IMR-90 (cell line): ENCODE results near the gene HMGCR. TPM values are rescaled to one million over a fixed set of nuclear protein-coding genes. Genes with fewer than 3 reads are reported as not detected.
"Not testable (repeated sequence)": the region's sequence is repeated elsewhere in the genome, so short reads cannot be mapped to it uniquely, and the experiment has no call there.

Source experiments
- ATAC-seq: fragments of 200-7000 bp; cut with Tn5 transposase; 2 replicates; pipeline ENCODE4 v1.9.1; 2020; ENCODE audit warnings: low read depth, mild to moderate bottlenecking, moderate library complexity
- BruUV-seq: library from RNA; stranded (reverse); fragments of 400-500 nt; replicated peaks from 2 replicates; lab custom pipeline; 2021; lab: Mats Ljungman, UMichigan
- CTCF ChIA-PET: fragments of 300-600 bp; formaldehyde crosslinking; extraction: SDS; loops from one replicate; lab custom pipeline; 2021; ENCODE audit warnings: antibody characterized with exemption; lab: Yijun Ruan, JAX
- POLR2A ChIA-PET: fragments of 300-600 bp; sonication (Branson Sonifier 250); formaldehyde crosslinking; loops from one replicate; lab custom pipeline; 2022; ENCODE audit warnings: antibody characterized with exemption; ENCODE audit not compliant: unreplicated experiment; lab: Charles Lee
- DNase-seq: peaks from one replicate; pipeline ENCODE4 v3.0.0; 2013
- H2AFZ ChIP-seq: replicated peaks from 2 replicates; pipeline ENCODE3; 2013; ENCODE audit warnings: low read length, mild to moderate bottlenecking; ENCODE audit not compliant: poor library complexity
- H2AK5ac ChIP-seq: 2 replicates; pipeline ENCODE4 v1.6.1; 2013; ENCODE audit warnings: low read depth, low read length, inconsistent platforms
- H2AK9ac ChIP-seq: replicated peaks from 2 replicates; pipeline ENCODE3; 2013; ENCODE audit warnings: mild to moderate bottlenecking, low read depth, low read length, moderate library complexity; ENCODE audit not compliant: poor library complexity
- H2BK120ac ChIP-seq: 2 replicates; pipeline ENCODE4 v1.6.1; 2013; ENCODE audit warnings: low read depth, low read length, inconsistent platforms
- H2BK15ac ChIP-seq: 3 replicates; pipeline ENCODE4 v1.6.1; 2013; ENCODE audit warnings: low read depth, low read length, inconsistent platforms
- H2BK20ac ChIP-seq: 2 replicates; pipeline ENCODE4 v1.6.1; 2013; ENCODE audit warnings: low read depth, mild to moderate bottlenecking, inconsistent platforms, low read length, moderate library complexity
- H2BK5ac ChIP-seq: 2 replicates; pipeline ENCODE4 v1.6.1; 2013; ENCODE audit warnings: mild to moderate bottlenecking, low read depth, low read length, inconsistent platforms; ENCODE audit not compliant: poor library complexity, severe bottlenecking
- H3K14ac ChIP-seq: replicated peaks from 2 replicates; pipeline ENCODE4 v1.6.1; 2013; ENCODE audit warnings: low read depth, low read length, inconsistent platforms
- H3K18ac ChIP-seq: 2 replicates; pipeline ENCODE4 v1.6.1; 2013; ENCODE audit warnings: low read depth, low read length, control low read depth
- H3K23ac ChIP-seq: 2 replicates; pipeline ENCODE4 v1.6.1; 2013; ENCODE audit warnings: low read depth, low read length, inconsistent platforms
- H3K27ac ChIP-seq: 2 replicates; pipeline ENCODE4 v1.5.1; 2013; ENCODE audit warnings: mild to moderate bottlenecking, control low read depth, low read length; ENCODE audit not compliant: insufficient read depth
- H3K27me3 ChIP-seq: 2 replicates; pipeline ENCODE4 v1.6.1; 2013; ENCODE audit warnings: low read length; ENCODE audit not compliant: control insufficient read depth, insufficient read depth
- H3K36me3 ChIP-seq: 2 replicates; pipeline ENCODE4 v1.6.1; 2013; ENCODE audit warnings: low read length, mixed read lengths; ENCODE audit not compliant: control insufficient read depth, insufficient read depth
- H3K4ac ChIP-seq: 2 replicates; pipeline ENCODE4 v1.6.1; 2013; ENCODE audit warnings: low read depth, low read length, inconsistent platforms
- H3K4me1 ChIP-seq: 2 replicates; pipeline ENCODE4 v1.6.1; 2013; ENCODE audit warnings: low read length, mixed read lengths; ENCODE audit not compliant: control insufficient read depth, insufficient read depth
- H3K4me2 ChIP-seq: 2 replicates; pipeline ENCODE4 v1.6.1; 2013; ENCODE audit warnings: low read depth, mild to moderate bottlenecking, control low read depth, low read length, moderate library complexity
- H3K4me3 ChIP-seq: 2 replicates; pipeline ENCODE4 v1.5.1; 2013; ENCODE audit warnings: low read depth, mild to moderate bottlenecking, control low read depth, low read length, moderate library complexity; ENCODE audit not compliant: insufficient read depth
- H3K56ac ChIP-seq: 2 replicates; pipeline ENCODE4 v1.6.1; 2013; ENCODE audit warnings: low read length, inconsistent platforms; ENCODE audit not compliant: insufficient read depth; ENCODE audit errors: extremely low read depth
- H3K79me1 ChIP-seq, 2 experiments: 2 replicates each; pipeline ENCODE4 v1.6.1; 2013; ENCODE audit warnings: low read length in 2 of 2, inconsistent platforms in 1 of 2, low read depth in 1 of 2
- H3K9ac ChIP-seq: 2 replicates; pipeline ENCODE4 v1.6.1; 2013; ENCODE audit warnings: low read depth, low read length, control low read depth
- H3K9me1 ChIP-seq: 2 replicates; pipeline ENCODE4 v1.6.1; 2013; ENCODE audit warnings: low read length, inconsistent platforms; ENCODE audit not compliant: insufficient read depth
- H3K9me3 ChIP-seq: 2 replicates; pipeline ENCODE4 v1.6.1; 2013; ENCODE audit warnings: low read length; ENCODE audit not compliant: control insufficient read depth, insufficient read depth
- H4K20me1 ChIP-seq: 2 replicates; pipeline ENCODE4 v1.6.1; 2013; ENCODE audit warnings: low read length, inconsistent platforms; ENCODE audit not compliant: insufficient read depth
- H4K5ac ChIP-seq: 2 replicates; pipeline ENCODE4 v1.6.1; 2013; ENCODE audit warnings: mild to moderate bottlenecking, low read depth, low read length, control low read depth
- H4K8ac ChIP-seq, 2 experiments: 2 replicates each; pipeline ENCODE4 v1.6.1; 2013; ENCODE audit warnings: low read depth in 2 of 2, low read length in 2 of 2, control low read depth in 1 of 2, inconsistent platforms in 1 of 2
- H4K91ac ChIP-seq: 2 replicates; pipeline ENCODE4 v1.6.1; 2013; ENCODE audit warnings: low read depth, low read length, inconsistent platforms; ENCODE audit not compliant: insufficient read depth
- BHLHE40 ChIP-seq: fragments of 150-350 bp; IDR thresholded peaks from 2 replicates; pipeline ENCODE4 v1.6.1; 2016; ENCODE audit warnings: mild to moderate bottlenecking, low read depth, low read length
- RCOR1 ChIP-seq: IDR thresholded peaks from 2 replicates; pipeline ENCODE4 v1.6.1; 2012; ENCODE audit warnings: mild to moderate bottlenecking, low read length, improper control_type of control experiment; ENCODE audit not compliant: insufficient replicate concordance
- WGBS, 2 experiments: methylation state at CpG; one replicate each; pipeline versions ENCODE4 v1.1.5 to v1.1.7; 2013; ENCODE audit warnings: missing lambda C conversion rate in 2 of 2; ENCODE audit not compliant: insufficient read length in 1 of 2; ENCODE audit errors: extremely low coverage in 2 of 2; 5-methylcytosine and 5-hydroxymethylcytosine counted together
- dilution Hi-C: fragments of 300-500 bp; cut with HindIII; formaldehyde crosslinking; loops from one replicate; pipeline ENCODE4 v1.14.3; 2018; ENCODE audit warnings: low sequenced_read_pairs; ENCODE audit not compliant: unreplicated experiment
- in situ Hi-C: fragments of 300-500 bp; cut with MboI; formaldehyde crosslinking; loops from 3 replicates; pipeline ENCODE4 v1.14.3; 2019; ENCODE audit warnings: low sequenced_read_pairs, inconsistent platforms, mixed read lengths
- intact Hi-C: fragments of 100-400 bp; cut with micrococcal nuclease; formaldehyde crosslinking; loops from 2 replicates; pipeline ENCODE4 v1.10.0; 2022
- polyA plus RNA-seq, 3 experiments: library from polyadenylated mRNA; depleted of rRNA; stranded (reverse); fragments of >200 nt; gene quantifications; 2 replicates each; pipeline ENCODE4 v1.2.3, GENCODE V29; 2012; ENCODE audit warnings: low replicate concordance in 1 of 3
- total RNA-seq: library from RNA; depleted of rRNA; stranded (reverse); fragments of >200 nt; gene quantifications from 2 replicates; pipeline ENCODE4 v1.2.3, GENCODE V29; 2012
- TF ChIP-seq, protein P1 (sequence below): fragments of 150-350 bp; IDR thresholded peaks from 2 replicates; pipeline ENCODE4 v1.6.1; 2016; ENCODE audit warnings: low read depth, mild to moderate bottlenecking, low read length, moderate library complexity, borderline replicate concordance

The HMGCR gene
- total and polyA plus RNA-seq, 2 of the 4 experiments (the other 2 are of a cell fraction) = 23.3 to 48.6 TPM

DNA sequence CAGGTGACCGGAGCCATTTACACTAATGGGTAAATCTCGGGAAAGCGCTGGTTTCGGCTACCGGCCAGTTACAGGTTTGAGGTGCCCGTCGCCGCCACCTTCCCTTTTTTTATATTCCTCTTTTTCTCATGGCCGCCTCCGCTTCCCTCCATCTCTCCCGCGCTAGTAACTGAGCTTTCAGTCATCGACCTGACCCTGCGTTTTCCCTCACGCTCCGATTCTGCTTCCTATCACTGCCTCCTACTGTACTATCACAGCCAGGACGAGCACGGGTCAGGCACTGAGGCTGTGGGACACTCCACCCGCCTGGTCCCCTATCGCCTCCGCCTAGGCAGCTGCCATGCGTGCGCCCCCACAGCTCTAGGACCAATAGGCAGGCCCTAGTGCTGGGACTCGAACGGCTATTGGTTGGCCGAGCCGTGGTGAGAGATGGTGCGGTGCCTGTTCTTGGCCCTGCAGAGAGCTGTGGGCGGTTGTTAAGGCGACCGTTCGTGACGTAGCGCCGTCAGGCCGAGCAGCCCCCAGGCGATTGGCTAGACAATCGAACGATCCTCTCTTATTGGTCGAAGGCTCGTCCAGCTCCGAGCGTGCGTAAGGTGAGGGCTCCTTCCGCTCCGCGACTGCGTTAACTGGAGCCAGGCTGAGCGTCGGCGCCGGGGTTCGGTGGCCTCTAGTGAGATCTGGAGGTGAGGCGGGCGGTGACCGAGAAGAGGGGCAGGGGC lies at the start of gene HMGCR (continued):
- TF ChIP-seq BHLHE40 (peak; percentile 78), RCOR1 (no peak)
- TF ChIP-seq, protein P1, sequence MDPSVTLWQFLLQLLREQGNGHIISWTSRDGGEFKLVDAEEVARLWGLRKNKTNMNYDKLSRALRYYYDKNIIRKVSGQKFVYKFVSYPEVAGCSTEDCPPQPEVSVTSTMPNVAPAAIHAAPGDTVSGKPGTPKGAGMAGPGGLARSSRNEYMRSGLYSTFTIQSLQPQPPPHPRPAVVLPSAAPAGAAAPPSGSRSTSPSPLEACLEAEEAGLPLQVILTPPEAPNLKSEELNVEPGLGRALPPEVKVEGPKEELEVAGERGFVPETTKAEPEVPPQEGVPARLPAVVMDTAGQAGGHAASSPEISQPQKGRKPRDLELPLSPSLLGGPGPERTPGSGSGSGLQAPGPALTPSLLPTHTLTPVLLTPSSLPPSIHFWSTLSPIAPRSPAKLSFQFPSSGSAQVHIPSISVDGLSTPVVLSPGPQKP = no peak

- H2BK20ac ChIP-seq, H3K36me3 ChIP-seq, H3K9ac ChIP-seq, H3K14ac ChIP-seq, H3K9me3 ChIP-seq, H3K4me1 ChIP-seq, H2AFZ ChIP-seq, BruUV-seq, H3K4me2 ChIP-seq, H2BK5ac ChIP-seq, H2BK15ac ChIP-seq, DNase-seq, H4K8ac ChIP-seq, H3K23ac ChIP-seq, H2AK5ac ChIP-seq, ATAC-seq, H4K91ac ChIP-seq, H2BK120ac ChIP-seq, H3K4me3 ChIP-seq, H4K20me1 ChIP-seq, H2AK9ac ChIP-seq, in situ Hi-C loops, H3K56ac ChIP-seq, H3K9me1 ChIP-seq, H3K27ac ChIP-seq, H3K27me3 ChIP-seq, H3K4ac ChIP-seq, intact Hi-C loops, CTCF ChIA-PET, H4K5ac ChIP-seq, H3K18ac ChIP-seq, dilution Hi-C loops, POLR2A ChIA-PET, H3K79me1 ChIP-seq: not testable (repeated sequence)
- WGBS, 2 experiments = 80% methylated on average over 1 of the region's 3 CpGs; no CpG with 5 or more reads in 1 of the 2 experiments
Measured at GRCh38 chr5:75291844-75292243, 45.2 kb upstream of the HMGCR start.
